ENCODE results near the gene CHN1. TPM values are rescaled to one million over a fixed set of nuclear protein-coding genes. Genes with fewer than 3 reads are reported as not detected.

CHN1 gene
- total and polyA plus RNA-seq, 2 of the 8 experiments (the other 6 are each of a cell fraction or from before 2014, with no cell fraction given) = 54.0 to 65.7 TPM

GRCh38 chr2:174963437-174964400, 41.5 kb downstream of the CHN1 start:
- no peak overlapping the region for H4K8ac ChIP-seq (ENCODE audit: extremely low read depth, insufficient read depth, low read length)
- H3K79me1 ChIP-seq (ENCODE audit: low read depth, low read length) = 0 out of 2 replicates have a peak, but pooled peaks cover 3% of the 10 kb centered on the region
- ChIA-PET CTCF (ENCODE audit: partially characterized antibody) (interaction anchor here (0.6 to 1.0 kb wide), 3 partner anchors 17 to 187 kb away, joined by 3 read pairs; no protein-coding TSS in a partner anchor), POLR2A (ENCODE audit: partially characterized antibody) (no interaction called here)
- no peak overlapping the region for H3K14ac ChIP-seq (ENCODE audit: insufficient read length)
- H3K9me3 ChIP-seq (ENCODE audit: insufficient read depth in 2 of 2, low read depth in 1 of 2, low read length in 1 of 2) = no peaks in the 10 kb centered on the region
- peak overlapping the region; percentile 85 for H2BK5ac ChIP-seq (ENCODE audit: low read depth, low read length)
- WGBS, 2 experiments (ENCODE audit: extremely low coverage in 1 of 2, insufficient coverage in 1 of 2, insufficient read length in 1 of 2, insufficient replicate concordance in 2 of 2, low coverage in 1 of 2, low lambda C conversion rate in 2 of 2, missing lambda C conversion rate in 1 of 2) = 68% methylated on average over 7 of the region's 7 CpGs; no CpG with 5 or more reads in 1 of the 2 experiments
- H2BK20ac ChIP-seq (ENCODE audit: low read length) = peak overlapping the region; percentile 81
- H4K20me1 ChIP-seq (replicated peaks in 1 of 2; ENCODE audit: control insufficient read depth in 1 of 2, insufficient read depth in 2 of 2, low read length in 2 of 2) = no peaks in the 10 kb centered on the region
- H3K23me2 ChIP-seq (ENCODE audit: low read depth, low read length) = no peaks in the 10 kb centered on the region
- H3K79me2 ChIP-seq (ENCODE audit: control insufficient read depth in 1 of 2, insufficient read depth in 2 of 2, low read length in 2 of 2) = peaks cover 3 to 83% of the 10 kb centered on the region in 2 experiments; a peak in 3 of 4 replicates
- H2AK5ac ChIP-seq (ENCODE audit: low read depth, low read length) = peak overlapping the region; percentile 76
- H3K4ac ChIP-seq (replicated peaks; ENCODE audit: insufficient read length, low read depth, low read length) = peak overlapping the region; percentile 61
- peak overlapping the region; percentile 81 for H3K18ac ChIP-seq (ENCODE audit: extremely low read depth, low read length)
- FAIRE-seq (peak; percentile 45), DNase-seq (ENCODE audit: low read depth in 1 of 2, low spot score in 2 of 2) (no peak)
- H2BK120ac ChIP-seq (replicated peaks; ENCODE audit: low read depth, low read length) = peak overlapping the region; percentile 88
- no peak overlapping the region for H2BK15ac ChIP-seq (ENCODE audit: low read length)
- H3K36me3 ChIP-seq (ENCODE audit: control insufficient read depth in 2 of 4, insufficient read depth in 4 of 4, low read length in 3 of 4) = no peaks in the 10 kb centered on the region; a peak in 1 of 8 replicates
- TF ChIP-seq BCL11A (IDR thresholded peaks at IDR 0.05; ENCODE audit: low read depth in 2 of 2, low read length in 2 of 2) (no peak), CTBP2 (IDR thresholded peaks at IDR 0.05; ENCODE audit: borderline replicate concordance, insufficient read depth, insufficient read length, low read length) (no peak), EP300 (IDR thresholded peaks at IDR 0.05; ENCODE audit: borderline replicate concordance in 1 of 2, low read depth in 2 of 2, low read length in 2 of 2) (no peak), POLR2A (IDR thresholded peaks at IDR 0.05; ENCODE audit: control extremely low read depth in 1 of 2, low read depth in 2 of 2, low read length in 2 of 2) (no peak), CREB1 (IDR thresholded peaks at IDR 0.05) (no peak), TAF1 (IDR thresholded peaks at IDR 0.05; ENCODE audit: low read depth, low read length) (no peak), HDAC6 (IDR thresholded peaks at IDR 0.05; ENCODE audit: low read depth, low read length) (no peak), BRCA1 (IDR thresholded peaks at IDR 0.05; ENCODE audit: low read depth, low read length) (no peak), MAFK (IDR thresholded peaks at IDR 0.05; ENCODE audit: low read depth, low read length) (no peak), KDM4A (IDR thresholded peaks at IDR 0.05; ENCODE audit: low read depth, low read length, severe bottlenecking) (no peak), TCF12 (IDR thresholded peaks at IDR 0.05; ENCODE audit: low read depth, low read length) (no peak)
- H3K56ac ChIP-seq (replicated peaks; ENCODE audit: insufficient read length, low read depth, low read length) = peak overlapping the region; percentile 18
- H3K23ac ChIP-seq (ENCODE audit: insufficient read length) = no peak overlapping the region
- H3K4me3 ChIP-seq (ENCODE audit: extremely low read depth in 1 of 4, insufficient read depth in 2 of 4, low read depth in 3 of 4, low read length in 4 of 4) = peak overlapping the region in 1 of 4 experiments; percentile 30; a peak in 1 of 8 replicates
- H3K27me3 ChIP-seq (replicated peaks in 1 of 4; ENCODE audit: control insufficient read depth in 3 of 4, extremely low read depth in 1 of 4, insufficient read depth in 3 of 4, low read length in 3 of 4) = no peaks in the 10 kb centered on the region
- H3K9ac ChIP-seq (replicated peaks in 1 of 4; ENCODE audit: extremely low read depth in 1 of 4, low read depth in 3 of 4, low read length in 3 of 4) = no peak overlapping the region
- H3K4me1 ChIP-seq (replicated peaks in 1 of 4; ENCODE audit: control insufficient read depth in 3 of 4, insufficient read depth in 4 of 4, low read length in 3 of 4) = peaks cover 4 to 27% (median 17%) of the 10 kb centered on the region in 4 experiments; a peak in 6 of 7 replicates
- peak overlapping the region; percentile 73; the same call in 1 of the 2 replicates for H2BK12ac ChIP-seq (ENCODE audit: low read depth, low read length)
- H3K27ac ChIP-seq (ENCODE audit: low read depth, low read length) = peak overlapping the region; percentile 83
- H4K91ac ChIP-seq (replicated peaks; ENCODE audit: insufficient read length, low read length) = peak overlapping the region; percentile 85
- peak overlapping the region; percentile 49 for H4K5ac ChIP-seq (ENCODE audit: insufficient read length, low read depth, low read length)
- no peak overlapping the region for H2AFZ ChIP-seq (ENCODE audit: low read length)
- peak overlapping the region; percentile 4 to 42; a peak in 2 of 4 replicates for H3K4me2 ChIP-seq (ENCODE audit: insufficient read depth in 1 of 2, low read depth in 2 of 2, low read length in 2 of 2)

Measured in H1 (cell line).